COLO668 (cell line): Measurements from ENCODE around the gene RPS6KL1.

ENCODE experiments used
- DNase-seq: peaks from one replicate; lab custom pipeline; 2025; ENCODE audit not compliant: unreplicated experiment; lab: John Stamatoyannopoulos, UW

RPS6KL1 gene

GRCh38 chr14:74891870-74892269 is 31.2 kb downstream of the RPS6KL1 start:
- DNase-seq, result no peak

- no peak for DNase-seq
These were observed 32.8 kb downstream of the RPS6KL1 start for GRCh38 chr14:74890262-74890661.

GRCh38 chr14:74888164-74889158 is 34.6 kb downstream of the RPS6KL1 start:
- DNase-seq, result no peak

DNA sequence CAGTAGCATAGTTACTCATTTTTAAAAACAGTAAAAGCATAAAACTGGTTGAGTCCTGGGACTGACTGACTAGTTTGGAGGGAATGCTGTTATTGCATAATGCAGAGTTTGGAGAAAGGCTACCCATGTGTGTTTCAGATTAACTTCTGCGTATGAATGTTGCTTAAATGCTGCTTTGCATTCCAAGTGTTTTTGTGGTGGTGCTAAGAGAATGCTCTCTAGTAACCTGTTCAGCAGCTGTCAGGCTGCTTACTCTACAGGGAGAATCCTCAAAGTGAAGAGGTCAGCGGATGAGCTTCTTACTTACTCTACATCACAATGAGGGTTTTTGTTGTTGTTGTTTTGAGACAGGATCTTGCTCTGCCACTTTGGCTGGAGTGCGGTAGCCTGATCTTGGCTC is 37.1 kb downstream of the RPS6KL1 start:
- no peak for DNase-seq

GRCh38 chr14:74882103-74882920 is 40.7 kb downstream of the RPS6KL1 start:
- peak; percentile 68 for DNase-seq

GRCh38 chr14:74881431-74882102 is 41.5 kb downstream of the RPS6KL1 start, which contains the start of gene DLST:
DLST (plus strand) TSS chr14:74881916; CDS start chr14:74881954, 38 bp downstream.
- DNase-seq, result peak; percentile 94

DNA sequence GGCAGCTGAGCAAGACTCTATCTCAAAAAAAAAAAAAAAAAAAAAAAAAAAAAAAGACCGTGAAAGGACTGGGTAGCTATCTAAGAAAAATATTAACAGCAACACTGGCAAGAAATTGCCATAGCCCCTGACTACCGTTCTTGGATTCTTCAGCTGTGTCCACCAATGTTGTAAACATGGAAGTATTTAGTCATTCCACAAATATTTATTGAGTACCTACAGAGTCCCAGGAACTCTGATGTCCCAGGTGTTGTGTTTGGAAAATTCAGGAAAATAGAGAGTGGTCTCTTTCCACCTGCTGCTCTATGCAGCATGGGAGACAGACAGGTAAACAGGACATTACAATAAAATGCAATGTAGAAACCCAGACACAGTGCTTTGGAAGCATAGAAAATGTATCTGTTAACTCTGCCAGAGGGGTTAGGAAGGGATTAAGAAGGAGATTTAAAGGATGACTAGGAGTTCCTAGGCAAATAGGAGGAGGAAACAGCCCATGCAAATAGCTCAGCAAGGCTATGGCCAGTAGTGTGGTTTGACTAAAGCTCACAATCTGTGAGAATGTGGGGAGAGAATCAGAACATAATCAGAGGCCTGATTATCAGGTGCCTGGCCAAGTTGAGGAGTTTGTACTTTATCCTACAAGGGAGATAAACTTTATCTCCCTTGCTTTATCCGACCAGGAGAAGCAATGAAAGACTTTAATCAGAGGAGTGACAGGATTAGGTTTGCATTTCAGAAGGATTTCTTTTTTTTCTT is 43.5 kb downstream of the RPS6KL1 start:
- no peak for DNase-seq

DNA sequence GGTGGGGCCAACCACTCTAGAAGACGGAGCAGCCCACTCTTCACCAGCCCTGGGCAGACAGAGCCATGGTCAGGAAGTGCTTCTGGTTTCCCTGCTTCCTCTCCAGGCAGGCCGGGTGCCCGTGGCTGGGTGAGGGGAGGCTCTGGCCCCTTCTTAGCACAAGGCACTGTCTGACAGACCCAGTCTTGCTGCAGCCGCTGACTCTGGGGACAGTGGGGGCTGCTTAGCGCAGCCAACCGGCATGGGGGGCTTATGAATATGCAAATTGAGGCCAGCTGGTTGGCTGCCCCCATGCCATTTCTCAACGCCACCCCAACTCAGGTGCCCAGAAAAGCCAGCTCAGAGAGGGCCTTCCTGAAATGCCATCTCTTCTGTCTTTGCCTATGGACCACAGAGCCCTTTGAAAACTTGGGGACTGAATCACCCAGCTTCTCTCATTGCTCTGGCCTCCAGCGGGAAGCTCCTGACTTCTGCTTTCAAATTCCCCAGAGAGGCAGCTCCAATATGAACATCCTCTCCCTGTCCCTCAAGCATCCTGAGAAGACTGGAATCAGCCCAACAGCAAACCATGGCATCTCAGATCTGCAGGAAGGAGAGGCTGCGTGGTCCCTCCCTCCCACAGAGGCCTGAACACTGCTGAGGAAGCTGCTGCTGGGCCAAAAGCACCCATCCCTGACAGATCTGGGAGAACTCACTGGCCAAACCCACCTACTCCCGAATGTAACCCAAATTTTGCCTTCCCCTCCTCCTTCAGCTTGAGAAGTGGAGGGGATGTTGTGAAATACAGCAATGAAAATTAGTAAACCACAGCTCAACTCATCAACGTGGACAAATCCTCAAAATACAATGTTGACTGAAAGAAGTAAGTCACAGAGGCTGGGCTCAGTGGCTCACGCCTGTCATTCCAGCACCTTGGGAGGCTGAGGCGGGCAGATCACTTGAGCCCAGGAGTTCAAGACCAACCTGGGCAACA is 46.8 kb downstream of the RPS6KL1 start, which contains the start of gene PROX2:
Gene PROX2, minus strand, starts transcription at position 205 of the 973 bp plus-strand sequence. CDS start 12,311 bp downstream, outside the sequence.
- DNase-seq, result no peak

DNA sequence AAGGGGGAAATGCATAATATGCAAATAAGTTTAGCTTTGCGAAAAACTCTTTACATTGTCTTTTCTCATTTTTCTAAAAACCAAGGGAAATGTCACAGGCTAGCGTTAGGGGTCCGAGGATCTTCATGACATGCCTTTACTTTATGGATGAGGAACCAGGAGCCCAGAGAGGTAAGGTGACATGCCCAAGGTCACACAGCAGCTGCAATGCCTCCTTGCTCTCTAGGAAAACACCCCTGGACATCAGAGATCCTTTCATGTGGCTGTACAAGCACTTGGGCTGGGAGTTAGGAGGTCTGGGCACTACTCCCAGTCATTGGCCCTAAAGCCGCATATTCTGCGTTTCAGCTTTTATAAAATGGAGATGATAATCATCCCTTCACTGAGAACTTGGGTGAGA is 47.9 kb downstream of the RPS6KL1 start:
- no peak for DNase-seq

GRCh38 chr14:74871819-74872218 is 51.2 kb downstream of the RPS6KL1 start:
- no peak for DNase-seq

DNA sequence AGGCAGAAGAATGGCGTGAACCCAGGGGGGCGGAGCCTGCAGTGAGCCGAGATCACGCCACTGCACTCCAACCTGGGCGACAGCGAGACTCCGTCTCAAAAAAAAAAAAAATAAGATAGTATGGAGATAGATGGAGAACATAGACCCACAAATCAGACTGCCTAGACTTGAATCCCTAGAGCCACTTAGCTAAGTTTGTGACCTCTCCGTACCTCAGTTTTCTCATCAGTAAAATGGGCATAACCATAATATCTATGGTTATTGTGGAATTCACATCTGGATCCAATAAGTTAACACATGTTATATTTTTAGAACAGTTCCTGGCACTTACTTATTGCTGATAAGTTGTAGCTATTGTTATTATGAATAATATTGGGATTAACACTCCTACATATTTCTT is 54.3 kb downstream of the RPS6KL1 start:
- DNase-seq, result no peak

- DNase-seq, result no peak
These were observed 55.4 kb downstream of the RPS6KL1 start for GRCh38 chr14:74867673-74868072.

DNA sequence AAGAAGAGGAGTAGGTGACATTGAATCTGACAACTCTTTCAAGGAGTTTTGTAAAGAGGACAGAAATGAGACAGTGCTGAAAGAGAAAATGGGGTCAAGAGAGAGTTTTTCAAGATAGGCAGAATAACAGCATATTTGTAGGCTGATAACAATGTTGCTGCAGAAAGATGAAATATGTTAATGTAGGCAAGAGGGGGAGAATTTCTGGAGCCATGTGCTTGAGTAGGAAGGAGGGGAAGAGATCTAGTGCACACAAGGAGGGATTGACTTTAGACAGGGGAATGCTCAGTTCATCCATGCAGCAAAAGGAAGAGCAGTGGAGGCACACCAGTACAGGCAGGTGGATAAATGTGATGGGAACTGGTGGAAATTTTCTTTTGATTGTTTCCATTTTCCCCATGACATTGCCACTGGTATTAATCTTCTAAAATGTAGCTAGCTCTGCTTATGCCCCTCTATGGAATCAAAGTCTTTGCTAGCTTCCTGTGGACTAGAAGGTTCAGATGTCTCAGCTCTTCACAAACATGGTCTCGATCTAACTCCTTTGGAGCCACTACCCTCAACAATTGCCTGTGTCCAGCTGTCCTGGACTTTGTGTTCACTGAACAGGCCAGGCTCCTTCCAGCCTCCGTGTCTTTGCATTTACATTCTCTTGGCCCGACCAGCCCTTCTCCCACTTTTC is 56.2 kb downstream of the RPS6KL1 start:
- DNase-seq, result no peak

DNA sequence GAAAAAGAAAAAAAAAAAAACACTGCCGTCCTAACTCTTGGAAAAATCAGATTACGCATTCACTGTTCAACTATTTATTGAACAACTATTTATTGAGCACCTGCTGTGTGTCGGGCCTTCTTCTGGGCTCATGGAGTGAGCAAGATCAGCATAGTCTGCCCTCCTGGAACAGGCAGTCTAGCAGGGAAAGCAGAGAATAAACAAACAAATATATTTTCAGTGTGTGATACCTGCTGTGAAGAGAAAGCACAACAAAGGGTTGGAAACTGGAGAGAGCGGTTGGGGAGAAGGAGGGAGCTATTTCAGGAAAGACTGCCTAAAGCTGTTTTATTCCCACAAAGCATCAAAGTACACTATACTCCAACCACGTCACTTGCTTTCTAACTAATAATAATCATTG is 57.9 kb downstream of the RPS6KL1 start:
- no peak for DNase-seq

- DNase-seq, result no peak
These were observed 58.9 kb downstream of the RPS6KL1 start for GRCh38 chr14:74864198-74864597.

GRCh38 chr14:74863274-74863673 is 59.8 kb downstream of the RPS6KL1 start:
- no peak for DNase-seq

- DNase-seq, result no peak
These were observed 61.3 kb downstream of the RPS6KL1 start for GRCh38 chr14:74861734-74862090.

GRCh38 chr14:74860899-74861733 is 61.9 kb downstream of the RPS6KL1 start:
- DNase-seq, result peak; percentile 89
